Ovary (tissue), 9 donors: ENCODE results near the gene PCDHGA1. TPM values are rescaled to one million over a fixed set of nuclear protein-coding genes. Genes with fewer than 3 reads are reported as not detected.

ENCODE experiments used
- DNase-seq, 5 donors: peaks; one replicate each; pipeline ENCODE4 v3.0.0-alpha.2; 2019 to 2020
- H3K27ac ChIP-seq, 2 donors: fragments of 200-600 bp; one replicate each; pipeline versions ENCODE4 v1.5.1 to v1.8.0; 2019 to 2022
- H3K27me3 ChIP-seq: fragments of 200-600 bp; one replicate; pipeline ENCODE4 v1.8.0; 2022
- H3K36me3 ChIP-seq: fragments of 200-600 bp; sonication (generic); one replicate; pipeline ENCODE4 v1.5.1; 2019
- H3K4me1 ChIP-seq: one replicate; pipeline ENCODE4 v1.8.1; 2013; ENCODE audit warnings: mild to moderate bottlenecking, moderate library complexity; ENCODE audit not compliant: insufficient read depth
- H3K4me3 ChIP-seq: fragments of 200-600 bp; sonication (generic); one replicate; pipeline ENCODE4 v1.5.1; 2017
- H3K9me3 ChIP-seq, 2 donors: fragments of 200-600 bp in 1 of 2; sonication (generic) in 1 of 2; one replicate each; pipeline versions ENCODE4 v1.5.1 to v1.8.1; 2013 to 2019; ENCODE audit warnings: mild to moderate bottlenecking in 1 of 2, moderate library complexity in 1 of 2
- CTCF ChIP-seq, 3 donors: fragments of 450-650 bp in 2 of 3; fragments of 200-600 bp in 1 of 3; IDR thresholded peaks; one replicate each; pipeline versions ENCODE4 v1.5.1 to v1.8.0; 2016 to 2022; ENCODE audit warnings: antibody characterized with exemption in 3 of 3, mild to moderate bottlenecking in 1 of 3
- EP300 ChIP-seq: sonication (generic); formaldehyde crosslinking; IDR thresholded peaks from one replicate; pipeline ENCODE4 v1.6.1; 2017; ENCODE audit warnings: antibody characterized with exemption
- POLR2A ChIP-seq: fragments of 450-650 bp; IDR thresholded peaks from one replicate; pipeline ENCODE4 v1.6.1; 2017; ENCODE audit warnings: antibody characterized with exemption, mild to moderate bottlenecking, moderate library complexity
- WGBS, 3 donors: extraction: QIAGEN DNeasy Blood & Tissue Kit in 1 of 3; methylation state at CpG; one replicate each; pipeline versions ENCODE4 v1.1.5 to v1.1.7; 2013 to 2017; 5-methylcytosine and 5-hydroxymethylcytosine counted together
- intact Hi-C, 4 donors: fragments of 100-400 bp; cut with DNase I; formaldehyde crosslinking; loops; one replicate each; pipeline versions ENCODE4 v1.11.0 to v1.15.1; 2022 to 2023
- polyA plus RNA-seq, 2 donors: library from polyadenylated mRNA; stranded (reverse); fragments of 200-250 nt in 1 of 2; fragments of 350-450 nt in 1 of 2; fragmentation: Illumina TruSeq in 1 of 2; extraction: RNeasy Lipid Tissue Mini Kit (QIAGEN cat#74804) in 1 of 2; gene quantifications; one replicate each; pipeline ENCODE4 v1.2.3, GENCODE V29; 2013 to 2014
- total RNA-seq, 7 donors: library from RNA; depleted of rRNA in 2 of 7; stranded (reverse); fragments of >200 nt in 2 of 7; fragmentation: NEBNext Ultra II Directional in 3 of 7; extraction: Animal tissue kit (Norgen Biotek cat#: 25700) in 3 of 7; gene quantifications; one replicate each; pipeline versions ENCODE4 v1.1.0 to v1.2.4, GENCODE V29; 2016 to 2023
- donor health status: DM: no; HTN: no; CAD: no; lungs with moderate emphysema.
- donor health status: DM: no; HTN: no; CAD: no.
- donor health status: Bipolar disorder and iron deficiency.
- donor health status: DM: yes; HTN: yes; CAD: no.
- donor health status: DM: no; HTN: no; CAD: no.
- donor health status: DM: yes; HTN: yes; CAD: no.

The PCDHGA1 gene
- total and polyA plus RNA-seq, 9 donors: 0.29 to 2.8 (median 0.94) TPM

- Histone ChIP-seq H3K4me3 (no peak overlapping the region), H3K27me3 (no peaks in the 10 kb centered on the region), H3K36me3 (no peaks in the 10 kb centered on the region), H3K4me1 (peaks cover 2% of the 10 kb centered on the region), H3K27ac (peak overlapping the region in 1 of 2 donors; percentile 79), H3K9me3 (peaks cover 0 to 3% of the 10 kb centered on the region in 2 donors)
- TF ChIP-seq EP300 (no peak), CTCF (IDR thresholded peaks at IDR 0.05) (no peak), POLR2A (no peak)
- intact Hi-C loops: loop anchor here in 3 of 4 donors (5.0 to 10.0 kb wide), 6 partner anchors 33 to 385 kb away; partner anchors contain the start of genes PCDHB15 (in 1 of the 3), PCDHB7 (in 1 of the 3), PCDHB8 (in 1 of the 3) and PCDHGC3 (in 1 of the 3)
- no peak for DNase-seq
Measured at GRCh38 chr5:141560151-141560550, 229.8 kb downstream of the PCDHGA1 start.

GRCh38 chr5:141560725-141561483, 230.6 kb downstream of the PCDHGA1 start:
- Histone ChIP-seq H3K27me3 (no peaks in the 10 kb centered on the region), H3K4me1 (peaks cover 2% of the 10 kb centered on the region), H3K27ac (peak overlapping the region in 1 of 2 donors; percentile 79), H3K4me3 (peak overlapping the region; percentile 5), H3K9me3 (peaks cover 0 to 3% of the 10 kb centered on the region in 2 donors), H3K36me3 (no peaks in the 10 kb centered on the region)
- intact Hi-C loops: loop anchor here in 3 of 4 donors (5.0 to 10.0 kb wide), 6 partner anchors 34 to 386 kb away; partner anchors contain the start of genes PCDHB15 (in 1 of the 3), PCDHB7 (in 1 of the 3), PCDHB8 (in 1 of the 3) and PCDHGC3 (in 1 of the 3)
- peak; percentile 93 for TF ChIP-seq EP300
- peak; percentile 70 to 95 (median 92) for TF ChIP-seq CTCF (IDR thresholded peaks at IDR 0.05)
- TF ChIP-seq POLR2A: peak; percentile 33
- WGBS, 3 donors: 12 to 16% (median 14%) methylated on average over 9 of the region's 9 CpGs
- peak; percentile 87 to 93 (median 88) for DNase-seq

Other genes starting within 250 kb of the PCDHGA1 start
Only the 30 nearest of the 38 such genes appear.
- gene PCDHB8, start 152.7 kb upstream of the PCDHGA1 start, total RNA-seq: 1 to 10 TPM; 1.2 to 5.8 (median 2.9) TPM
- 1 to 10 TPM in 1 of 2 donors, under 1 TPM in 1; 0.42 to 1.2 TPM for gene PCDHB8, start 152.7 kb upstream of the PCDHGA1 start, polyA plus RNA-seq
- 10 to 100 TPM in 2 of 7 donors, 1 to 10 TPM in 5; 5.6 to 11.1 (median 6.9) TPM for gene PCDHB16, start 148.1 kb upstream of the PCDHGA1 start, total RNA-seq
- gene PCDHB16, start 148.1 kb upstream of the PCDHGA1 start, polyA plus RNA-seq: 1 to 10 TPM; 3.1 to 4.2 TPM
- gene PCDHB9, start 143.4 kb upstream of the PCDHGA1 start, total RNA-seq: 1 to 10 TPM; 2.0 to 5.4 (median 3.8) TPM
- gene PCDHB9, start 143.4 kb upstream of the PCDHGA1 start, polyA plus RNA-seq: 1 to 10 TPM; 1.5 to 3.3 TPM
- gene PCDHB10, start 138.2 kb upstream of the PCDHGA1 start, total RNA-seq: 1 to 10 TPM; 2.7 to 5.2 (median 3.1) TPM
- 1 to 10 TPM; 2.9 to 3.4 TPM for gene PCDHB10, start 138.2 kb upstream of the PCDHGA1 start, polyA plus RNA-seq
- gene PCDHB11, start 130.9 kb upstream of the PCDHGA1 start, total RNA-seq: 1 to 10 TPM; 2.5 to 9.2 (median 6.0) TPM
- 1 to 10 TPM; 1.8 to 3.2 TPM for gene PCDHB11, start 130.9 kb upstream of the PCDHGA1 start, polyA plus RNA-seq
- gene PCDHB12, start 121.8 kb upstream of the PCDHGA1 start, total RNA-seq: 1 to 10 TPM; 2.8 to 8.8 (median 6.9) TPM
- 1 to 10 TPM; 2.8 to 2.9 TPM for gene PCDHB12, start 121.8 kb upstream of the PCDHGA1 start, polyA plus RNA-seq
- gene PCDHB13, start 116.6 kb upstream of the PCDHGA1 start, total RNA-seq: 1 to 10 TPM; 3.9 to 5.9 (median 4.5) TPM
- 1 to 10 TPM; 1.3 to 3.1 TPM for gene PCDHB13, start 116.6 kb upstream of the PCDHGA1 start, polyA plus RNA-seq
- 1 to 10 TPM; 3.8 to 7.2 (median 5.4) TPM for gene PCDHB14, start 107.2 kb upstream of the PCDHGA1 start, total RNA-seq
- gene PCDHB14, start 107.2 kb upstream of the PCDHGA1 start, polyA plus RNA-seq: 1 to 10 TPM; 3.8 to 4.5 TPM
- 10 to 100 TPM in 4 of 7 donors, 1 to 10 TPM in 3; 3.4 to 17.0 (median 10.3) TPM for gene PCDHB15, start 85.1 kb upstream of the PCDHGA1 start, total RNA-seq
- 1 to 10 TPM; 6.7 to 8.2 TPM for gene PCDHB15, start 85.1 kb upstream of the PCDHGA1 start, polyA plus RNA-seq
- gene SLC25A2, start 26.5 kb upstream of the PCDHGA1 start, total RNA-seq: 1 to 10 TPM in 1 of 7 donors, under 1 TPM in 3, not detected in 3; 0.40 to 1.4 (median 0.54) TPM
- gene SLC25A2, start 26.5 kb upstream of the PCDHGA1 start, polyA plus RNA-seq: under 1 TPM in 1 of 2 donors, not detected in 1; 0.10 TPM
- 100 to 1,000 TPM in 4 of 7 donors, 10 to 100 TPM in 3; 65.1 to 141 (median 102) TPM for gene TAF7, start 9.7 kb upstream of the PCDHGA1 start, total RNA-seq
- gene TAF7, start 9.7 kb upstream of the PCDHGA1 start, polyA plus RNA-seq: 100 to 1,000 TPM in 1 of 2 donors, 10 to 100 TPM in 1; 96.4 to 136 TPM
- gene PCDHGA2, start 8.2 kb downstream of the PCDHGA1 start, total RNA-seq: 10 to 100 TPM in 5 of 7 donors, 1 to 10 TPM in 2; 7.3 to 13.5 (median 12.0) TPM
- gene PCDHGA2, start 8.2 kb downstream of the PCDHGA1 start, polyA plus RNA-seq: 1 to 10 TPM; 3.0 to 5.4 TPM
- gene PCDHGA3, start 13.3 kb downstream of the PCDHGA1 start, total RNA-seq: 1 to 10 TPM; 5.3 to 8.6 (median 5.9) TPM
- 1 to 10 TPM; 1.9 to 2.9 TPM for gene PCDHGA3, start 13.3 kb downstream of the PCDHGA1 start, polyA plus RNA-seq
- 1 to 10 TPM; 3.7 to 9.3 (median 5.5) TPM for gene PCDHGB1, start 19.6 kb downstream of the PCDHGA1 start, total RNA-seq
- gene PCDHGB1, start 19.6 kb downstream of the PCDHGA1 start, polyA plus RNA-seq: 1 to 10 TPM; 1.1 to 1.4 TPM
- 1 to 10 TPM; 4.4 to 8.2 (median 6.6) TPM for gene PCDHGA4, start 24.5 kb downstream of the PCDHGA1 start, total RNA-seq
- gene PCDHGA4, start 24.5 kb downstream of the PCDHGA1 start, polyA plus RNA-seq: 1 to 10 TPM; 1.2 to 3.8 TPM
- gene PCDHGB2, start 29.5 kb downstream of the PCDHGA1 start, total RNA-seq: 10 to 100 TPM in 2 of 7 donors, 1 to 10 TPM in 5; 4.5 to 11.9 (median 9.3) TPM
- gene PCDHGB2, start 29.5 kb downstream of the PCDHGA1 start, polyA plus RNA-seq: 1 to 10 TPM; 1.9 to 4.3 TPM
- 1 to 10 TPM; 4.5 to 9.5 (median 6.4) TPM for gene PCDHGA5, start 33.6 kb downstream of the PCDHGA1 start, total RNA-seq
- gene PCDHGA5, start 33.6 kb downstream of the PCDHGA1 start, polyA plus RNA-seq: 1 to 10 TPM; 1.7 to 3.2 TPM
- gene PCDHGB3, start 39.7 kb downstream of the PCDHGA1 start, total RNA-seq: 1 to 10 TPM; 4.1 to 8.6 (median 5.6) TPM
- 1 to 10 TPM; 1.1 to 2.1 TPM for gene PCDHGB3, start 39.7 kb downstream of the PCDHGA1 start, polyA plus RNA-seq
- gene PCDHGA6, start 43.4 kb downstream of the PCDHGA1 start, total RNA-seq: 10 to 100 TPM in 3 of 7 donors, 1 to 10 TPM in 4; 6.7 to 14.5 (median 8.7) TPM
- 1 to 10 TPM; 3.6 to 4.2 TPM for gene PCDHGA6, start 43.4 kb downstream of the PCDHGA1 start, polyA plus RNA-seq
- 1 to 10 TPM; 4.2 to 8.6 (median 5.8) TPM for gene PCDHGA7, start 52.2 kb downstream of the PCDHGA1 start, total RNA-seq
- 1 to 10 TPM; 1.3 to 2.3 TPM for gene PCDHGA7, start 52.2 kb downstream of the PCDHGA1 start, polyA plus RNA-seq
- 10 to 100 TPM in 1 of 7 donors, 1 to 10 TPM in 6; 6.0 to 12.0 (median 8.8) TPM for gene PCDHGB4, start 57.2 kb downstream of the PCDHGA1 start, total RNA-seq
- 1 to 10 TPM; 2.1 to 3.1 TPM for gene PCDHGB4, start 57.2 kb downstream of the PCDHGA1 start, polyA plus RNA-seq
- gene PCDHGA8, start 62.1 kb downstream of the PCDHGA1 start, total RNA-seq: 1 to 10 TPM; 2.9 to 7.6 (median 3.8) TPM
- gene PCDHGA8, start 62.1 kb downstream of the PCDHGA1 start, polyA plus RNA-seq: under 1 TPM; 0.37 to 0.41 TPM
- gene PCDHGB5, start 67.4 kb downstream of the PCDHGA1 start, total RNA-seq: 10 to 100 TPM; 13.2 to 19.7 (median 18.2) TPM
- gene PCDHGB5, start 67.4 kb downstream of the PCDHGA1 start, polyA plus RNA-seq: 1 to 10 TPM; 4.5 to 8.2 TPM
- 10 to 100 TPM in 4 of 7 donors, 1 to 10 TPM in 3; 5.4 to 11.7 (median 10.6) TPM for gene PCDHGA9, start 72.3 kb downstream of the PCDHGA1 start, total RNA-seq
- gene PCDHGA9, start 72.3 kb downstream of the PCDHGA1 start, polyA plus RNA-seq: 1 to 10 TPM; 2.3 to 5.2 TPM
- gene PCDHGB6, start 77.5 kb downstream of the PCDHGA1 start, total RNA-seq: 10 to 100 TPM in 6 of 7 donors, 1 to 10 TPM in 1; 9.8 to 18.1 (median 14.4) TPM
- gene PCDHGB6, start 77.5 kb downstream of the PCDHGA1 start, polyA plus RNA-seq: 10 to 100 TPM in 1 of 2 donors, 1 to 10 TPM in 1; 7.0 to 12.3 TPM
- 1 to 10 TPM; 5.0 to 9.7 (median 8.1) TPM for gene PCDHGA10, start 82.5 kb downstream of the PCDHGA1 start, total RNA-seq
- gene PCDHGA10, start 82.5 kb downstream of the PCDHGA1 start, polyA plus RNA-seq: 1 to 10 TPM; 1.3 to 3.9 TPM
- 10 to 100 TPM; 11.3 to 22.9 (median 20.0) TPM for gene PCDHGB7, start 87.2 kb downstream of the PCDHGA1 start, total RNA-seq
- gene PCDHGB7, start 87.2 kb downstream of the PCDHGA1 start, polyA plus RNA-seq: 10 to 100 TPM in 1 of 2 donors, 1 to 10 TPM in 1; 8.0 to 19.9 TPM
- 1 to 10 TPM; 3.2 to 7.7 (median 5.7) TPM for gene PCDHGA11, start 90.5 kb downstream of the PCDHGA1 start, total RNA-seq
- 1 to 10 TPM; 1.4 to 2.6 TPM for gene PCDHGA11, start 90.5 kb downstream of the PCDHGA1 start, polyA plus RNA-seq
- gene PCDHGA12, start 100.0 kb downstream of the PCDHGA1 start, total RNA-seq: 10 to 100 TPM in 1 of 7 donors, 1 to 10 TPM in 6; 6.0 to 10.4 (median 8.2) TPM
- 1 to 10 TPM; 2.0 to 4.5 TPM for gene PCDHGA12, start 100.0 kb downstream of the PCDHGA1 start, polyA plus RNA-seq
- 10 to 100 TPM; 19.6 to 85.3 (median 67.7) TPM for gene PCDHGC3, start 145.5 kb downstream of the PCDHGA1 start, total RNA-seq
- 10 to 100 TPM; 63.1 to 92.9 TPM for gene PCDHGC3, start 145.5 kb downstream of the PCDHGA1 start, polyA plus RNA-seq